Type B pancreatic cell (in vitro differentiated cells): Measurements from ENCODE around the gene PIWIL4. TPM values are rescaled to one million over a fixed set of nuclear protein-coding genes. Genes with fewer than 3 reads are reported as not detected.

Experiments used
- DNase-seq: peaks from one replicate; pipeline ENCODE4 v3.0.0; 2021; ENCODE audit warnings: mixed read lengths; ENCODE audit not compliant: unreplicated experiment; ENCODE audit errors: extremely low spot score
- H3K27ac Mint-ChIP-seq: 2 replicates; pipeline ENCODE4 v1.8.0; 2021; ENCODE audit warnings: mild to moderate bottlenecking, mixed read lengths
- H3K27me3 Mint-ChIP-seq: 2 replicates; pipeline ENCODE4 v1.8.0; 2021; ENCODE audit warnings: mixed read lengths
- H3K36me3 Mint-ChIP-seq: 2 replicates; pipeline ENCODE4 v1.8.0; 2021; ENCODE audit warnings: mixed read lengths
- H3K4me1 Mint-ChIP-seq: one replicate; pipeline ENCODE4 v1.8.0; 2021; ENCODE audit warnings: mixed read lengths; ENCODE audit not compliant: unreplicated experiment
- H3K4me3 Mint-ChIP-seq: 2 replicates; pipeline ENCODE4 v1.8.0; 2021; ENCODE audit warnings: mild to moderate bottlenecking, mixed read lengths
- H3K9me3 Mint-ChIP-seq: 2 replicates; pipeline ENCODE4 v1.8.0; 2021; ENCODE audit warnings: mixed read lengths
- CTCF ChIP-seq: fragments of 200-600 bp; sonication (generic); conservative IDR thresholded peaks from 2 replicates; pipeline ENCODE4 v1.5.0; 2021; ENCODE audit warnings: antibody characterized with exemption, mild to moderate bottlenecking
- total RNA-seq: library from RNA; stranded (reverse); gene quantifications from 2 replicates; pipeline ENCODE4 v1.2.1, GENCODE V29; 2021; ENCODE audit warnings: low replicate concordance

PIWIL4 gene
- total RNA-seq, 1 donor from 2014 or later, result 4.2 TPM

GRCh38 chr11:94654201-94654600 lies 87.0 kb downstream of the PIWIL4 start:
- Mint-ChIP-seq H3K36me3 (no peaks in the 10 kb centered on the region), H3K9me3 (peaks cover 7% of the 10 kb centered on the region), H3K4me1 (peaks cover 19% of the 10 kb centered on the region), H3K4me3 (no peak overlapping the region), H3K27ac (no peak overlapping the region), H3K27me3 (peaks cover 2% of the 10 kb centered on the region)
- TF ChIP-seq CTCF, result no peak
- peak; percentile 32 for DNase-seq

DNA sequence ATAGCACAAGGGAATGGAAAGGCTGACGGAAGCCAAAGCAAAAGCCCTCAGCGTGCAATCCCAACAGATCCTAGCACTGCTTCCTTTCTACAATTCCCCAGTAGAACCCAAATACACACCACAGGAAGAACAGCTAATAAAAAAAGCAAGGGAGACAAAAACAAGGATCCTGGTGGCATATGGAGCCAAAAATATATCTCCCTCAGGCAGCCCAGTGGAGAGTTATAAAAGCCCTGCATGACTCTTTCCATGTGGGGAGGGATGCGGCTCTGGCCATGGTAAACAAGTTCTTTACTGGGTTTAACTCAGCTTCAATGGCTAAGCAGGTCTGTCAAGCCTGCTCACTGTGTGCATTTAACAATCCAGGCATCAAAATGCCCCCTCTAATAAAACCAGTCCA lies 88.1 kb downstream of the PIWIL4 start:
- Mint-ChIP-seq H3K4me3 (no peak overlapping the region), H3K9me3 (peaks cover 7% of the 10 kb centered on the region), H3K27me3 (peaks cover 2% of the 10 kb centered on the region), H3K36me3 (no peaks in the 10 kb centered on the region), H3K27ac (no peak overlapping the region), H3K4me1 (peaks cover 15% of the 10 kb centered on the region)
- DNase-seq, result no peak
- TF ChIP-seq CTCF, result no peak

DNA sequence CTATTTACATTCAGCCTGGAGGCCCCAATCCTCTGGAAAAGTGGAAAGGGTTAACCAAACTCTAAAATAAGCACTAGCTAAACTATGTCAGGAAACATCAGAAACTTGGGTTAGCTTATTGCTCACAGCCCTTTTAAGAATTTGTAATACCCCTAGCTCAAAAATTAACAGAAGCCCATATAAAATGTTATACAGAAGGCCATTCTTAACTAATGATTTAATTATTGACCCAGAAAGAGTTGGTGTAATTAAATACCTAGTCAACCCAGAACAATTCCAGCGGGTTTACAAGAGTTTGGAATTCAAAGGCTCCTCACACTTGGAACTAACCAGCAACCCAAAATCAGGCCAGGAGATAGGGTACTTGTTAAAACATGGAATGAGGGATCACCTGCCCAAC lies 88.8 kb downstream of the PIWIL4 start:
- H3K4me1 Mint-ChIP-seq, result peaks cover 9% of the 10 kb centered on the region
- no peaks in the 10 kb centered on the region for H3K36me3 Mint-ChIP-seq
- H3K27ac Mint-ChIP-seq, result no peak overlapping the region
- no peak overlapping the region for H3K4me3 Mint-ChIP-seq
- peaks cover 2% of the 10 kb centered on the region for H3K27me3 Mint-ChIP-seq
- no peak for DNase-seq
- no peak for TF ChIP-seq CTCF
- H3K9me3 Mint-ChIP-seq, result peaks cover 7% of the 10 kb centered on the region

DNA sequence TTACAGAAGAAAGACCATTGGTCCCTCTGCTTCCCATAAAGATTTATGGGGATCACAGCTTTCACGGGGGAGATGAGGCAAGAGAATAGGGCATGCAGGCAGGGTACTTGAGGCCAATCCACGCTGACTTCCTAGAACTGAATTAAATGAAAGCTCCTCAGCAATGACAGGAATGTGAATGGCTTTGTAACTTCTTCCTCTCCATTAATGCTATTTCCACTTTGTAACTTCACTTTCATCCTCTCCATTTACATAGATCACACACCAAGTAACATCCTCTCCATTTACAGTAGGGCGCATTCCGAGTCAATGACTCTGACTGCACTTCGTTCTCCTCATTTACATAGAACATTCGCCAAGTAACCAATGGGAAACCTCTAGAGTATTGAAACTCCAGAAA lies 89.8 kb downstream of the PIWIL4 start:
- TF ChIP-seq CTCF, result no peak
- peaks cover 7% of the 10 kb centered on the region for H3K4me1 Mint-ChIP-seq
- H3K27me3 Mint-ChIP-seq, result peaks cover 7% of the 10 kb centered on the region

DNA sequence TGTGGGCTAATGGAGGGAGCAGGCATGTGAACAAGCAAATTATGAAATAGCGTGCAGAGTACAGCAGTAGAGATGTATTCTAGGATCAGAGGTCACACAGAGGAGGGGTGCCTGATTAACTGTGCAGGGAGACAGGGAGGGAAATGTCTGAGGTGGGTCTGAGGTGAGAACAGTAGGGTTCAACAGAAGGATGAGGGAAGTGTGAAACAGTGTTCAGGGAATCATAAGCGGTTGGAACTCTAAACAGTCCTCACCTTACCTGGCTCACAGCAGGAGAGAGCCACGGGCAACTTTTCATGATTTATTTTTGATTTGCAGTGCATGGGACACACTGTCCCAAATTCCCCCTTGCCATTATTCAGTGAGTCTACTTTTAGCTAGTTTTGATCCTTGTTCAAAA lies 90.5 kb downstream of the PIWIL4 start:
- Mint-ChIP-seq H3K4me3 (no peak overlapping the region), H3K4me1 (peaks cover 7% of the 10 kb centered on the region), H3K36me3 (no peaks in the 10 kb centered on the region), H3K27me3 (peaks cover 7% of the 10 kb centered on the region), H3K27ac (no peak overlapping the region), H3K9me3 (peaks cover 13% of the 10 kb centered on the region)
- DNase-seq, result no peak
- no peak for TF ChIP-seq CTCF

More for the DNA sequence above, 89.8 kb downstream of the PIWIL4 start:
- Mint-ChIP-seq H3K36me3 (no peaks in the 10 kb centered on the region), H3K27ac (no peak overlapping the region), H3K4me3 (no peak overlapping the region), H3K9me3 (peaks cover 13% of the 10 kb centered on the region)
- no peak for DNase-seq

DNA sequence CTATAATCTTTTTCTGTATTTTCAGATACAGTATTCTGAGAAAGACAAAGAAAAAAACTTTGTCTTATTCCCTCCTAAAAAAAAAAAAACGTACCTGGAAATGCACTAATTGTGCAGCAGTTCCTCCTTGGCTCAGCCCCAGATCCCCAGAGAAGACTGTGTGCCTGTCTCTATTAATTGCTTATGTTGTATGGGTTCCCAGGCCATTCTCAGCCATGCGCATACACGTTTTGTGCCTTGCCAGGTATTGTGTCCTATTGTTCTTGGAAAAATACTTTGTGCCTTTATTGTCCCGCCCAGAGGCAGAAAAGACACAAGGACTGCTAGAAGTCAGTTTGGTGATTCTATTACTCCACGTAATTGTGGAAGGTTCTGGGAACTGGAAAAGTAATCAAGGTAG lies 91.2 kb downstream of the PIWIL4 start:
- no peak for TF ChIP-seq CTCF
- H3K27ac Mint-ChIP-seq, result no peak overlapping the region
- peaks cover 7% of the 10 kb centered on the region for H3K4me1 Mint-ChIP-seq
- H3K9me3 Mint-ChIP-seq, result peaks cover 17% of the 10 kb centered on the region
- peaks cover 7% of the 10 kb centered on the region for H3K27me3 Mint-ChIP-seq
- no peaks in the 10 kb centered on the region for H3K36me3 Mint-ChIP-seq
- DNase-seq, result no peak
- no peak overlapping the region for H3K4me3 Mint-ChIP-seq
